Motor neuron (in vitro differentiated cells): Measurements from ENCODE around the gene PRR3. TPM values are rescaled to one million over a fixed set of nuclear protein-coding genes. Genes with fewer than 3 reads are reported as not detected.
A peak's percentile ranks its signal among the peaks of the same experiment; 100 is the strongest.
"Not testable (repeated sequence)": the region's sequence is repeated elsewhere in the genome, so short reads cannot be mapped to it uniquely, and the experiment has no call there.

Source experiments
- ATAC-seq, 8 experiments: fragments of 200-7000 bp; cut with Tn5 transposase; replicated peaks in 6 of 8; 2 replicates each; pipeline ENCODE4 v1.8.0; 2021; ENCODE audit warnings: mild to moderate bottlenecking in 8 of 8, moderate library complexity in 8 of 8
- H3K27ac ChIP-seq, 2 donors: fragments of 250-450 bp; sonication (Bioruptor Pico); 2 replicates each; pipeline ENCODE4 v1.9.0; 2021; ENCODE audit warnings: antibody characterized with exemption in 2 of 2, mild to moderate bottlenecking in 2 of 2, moderate library complexity in 1 of 2
- H3K4me1 ChIP-seq, 2 donors: fragments of 250-450 bp; sonication (Bioruptor Pico); replicated peaks in 1 of 2; 2 replicates each; pipeline ENCODE4 v1.6.1; 2021; ENCODE audit warnings: antibody characterized with exemption in 2 of 2, mild to moderate bottlenecking in 2 of 2, moderate library complexity in 1 of 2
- H3K4me3 ChIP-seq, 5 donors: fragments of 250-450 bp; sonication (Bioruptor Pico); 2 replicates each; pipeline ENCODE4 v1.9.0; 2021; ENCODE audit warnings: antibody characterized with exemption in 5 of 5, mild to moderate bottlenecking in 5 of 5, moderate library complexity in 4 of 5
- WGBS, 10 experiments: fragments of 450-650 bp; shearing (Covaris generic); methylation state at CpG; one replicate each; pipeline ENCODE4 v1.0.0; 2022; 5-methylcytosine and 5-hydroxymethylcytosine counted together
- in situ Hi-C, 9 experiments: fragments of 400-800 bp; cut with MboI; loops; one replicate each; pipeline ENCODE4 v1.15.0; 2021; ENCODE audit warnings: low sequenced_read_pairs in 9 of 9, low pct_unique_long_range_greater_than_20kb in 2 of 9; ENCODE audit not compliant: unreplicated experiment in 9 of 9
- total RNA-seq, 8 experiments: library from RNA; unstranded; fragments of 300-600 nt; gene quantifications; 2 replicates each; pipeline versions ENCODE4 v1.2.3 to v1.2.4, GENCODE V29; 2022

PRR3 gene
- total RNA-seq = 10 to 100 TPM; 11.2 to 41.1 (median 32.4) TPM

DNA sequence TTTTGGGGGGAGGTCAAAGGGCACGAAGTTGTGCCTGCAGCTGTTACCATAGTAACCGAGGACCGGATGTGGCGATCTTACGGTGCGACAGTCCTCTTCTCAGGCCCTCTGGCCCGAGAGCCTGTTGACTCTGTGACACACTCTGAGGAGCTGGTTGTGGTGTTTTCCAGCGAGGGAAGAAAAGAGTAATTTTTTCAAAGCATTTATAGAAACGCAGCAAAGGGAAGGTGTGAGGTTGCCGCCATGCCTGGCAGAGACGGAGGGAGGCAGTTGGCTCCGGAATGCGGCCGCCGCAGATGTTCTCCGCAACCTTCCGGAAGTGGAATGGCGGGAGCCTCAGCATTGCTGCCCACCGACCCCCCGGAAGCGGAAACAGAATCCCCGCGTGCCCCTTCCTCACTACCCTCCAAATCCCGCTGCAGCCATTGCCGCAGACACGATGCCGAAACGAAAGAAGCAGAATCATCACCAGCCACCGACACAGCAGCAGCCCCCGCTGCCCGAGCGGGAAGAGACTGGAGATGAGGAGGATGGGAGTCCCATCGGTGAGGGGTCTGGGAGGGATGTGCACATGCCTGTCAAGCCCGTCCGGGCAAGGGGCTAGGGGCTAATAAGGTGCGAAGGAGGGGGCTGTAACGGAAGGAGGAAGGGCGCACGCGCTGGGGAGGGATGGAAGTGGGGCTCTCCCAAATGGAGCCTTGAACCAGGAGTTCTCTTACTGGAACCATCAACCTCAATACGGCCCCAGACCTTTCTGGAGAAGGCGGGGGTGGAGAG is at the start of gene PRR3:
Gene PRR3, plus strand, starts transcription at position 390 of the 777 bp plus-strand sequence. Its CDS starts 50 bp downstream, at position 440.
- H3K4me3 ChIP-seq = peak within 1 kb of the TSS; percentile 79 to 98 (median 91)
- peak within 1 kb of the TSS; percentile 94 to 97 for H3K27ac ChIP-seq
- ATAC-seq = peak; percentile 54 to 74 (median 64)
- H3K4me1 ChIP-seq = peaks cover 9 to 13% of the 10 kb centered on the region in 2 donors
- WGBS, 10 experiments = 0 to 3% (median 0%) methylated on average over 2 to 19 of the region's 42 CpGs; no CpG with 5 or more reads in 4 of the 10 experiments
- in situ Hi-C loops = no loop called here

DNA sequence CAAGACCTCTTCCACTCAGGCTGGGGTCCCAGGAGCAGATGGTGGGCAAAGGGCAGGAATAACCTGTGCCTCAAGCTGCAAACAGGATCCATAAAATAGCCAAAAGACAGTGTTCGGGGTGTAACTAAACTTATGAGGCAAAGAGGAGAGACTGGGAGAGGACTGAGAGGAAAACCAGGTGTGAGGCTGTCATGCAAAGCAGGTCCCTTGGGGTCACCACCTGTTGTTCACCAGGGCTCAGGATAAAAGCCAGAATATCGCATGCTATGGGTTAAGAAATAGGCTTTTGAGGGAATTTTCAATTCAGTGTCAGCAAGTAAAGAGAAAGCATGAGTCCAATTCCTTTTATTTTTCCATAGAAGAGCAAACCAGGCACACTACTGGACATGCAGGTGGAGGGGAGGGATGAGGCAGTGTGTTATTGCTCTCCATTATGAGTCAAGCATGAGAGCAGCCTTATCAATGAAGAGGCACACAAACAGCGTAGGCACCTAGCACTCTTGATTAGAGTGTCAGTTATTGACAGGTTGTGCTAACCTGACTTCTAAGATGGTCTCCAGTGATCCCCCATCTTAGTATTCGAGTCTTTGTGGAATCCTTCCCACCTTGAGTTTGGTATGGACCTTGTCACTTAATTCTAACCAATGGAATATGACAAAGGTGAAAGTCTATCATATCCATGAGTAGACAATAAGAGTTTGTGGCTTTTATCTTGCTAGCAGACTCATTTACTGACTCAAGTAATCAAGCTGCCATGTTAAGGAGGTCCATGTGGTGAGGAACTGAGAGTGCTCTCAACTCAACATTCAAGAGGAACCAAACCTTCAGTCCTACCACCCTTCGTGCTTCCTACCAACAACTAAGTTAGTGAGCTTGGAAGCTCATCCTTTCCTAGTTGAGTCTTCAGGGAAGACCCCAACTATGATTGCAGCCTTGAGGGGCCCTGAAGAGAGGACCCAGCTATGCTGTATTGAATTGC is 49.0 kb upstream of the PRR3 start:
- H3K4me1 ChIP-seq = no peaks in the 10 kb centered on the region
- H3K4me3 ChIP-seq = no peak overlapping the region
- no peak overlapping the region for H3K27ac ChIP-seq
- 50 to 89% (median 74%) methylated on average over 1 to 4 of the region's 5 CpGs for WGBS, 10 experiments
- in situ Hi-C loops = no loop called here
- ATAC-seq = no peak

DNA sequence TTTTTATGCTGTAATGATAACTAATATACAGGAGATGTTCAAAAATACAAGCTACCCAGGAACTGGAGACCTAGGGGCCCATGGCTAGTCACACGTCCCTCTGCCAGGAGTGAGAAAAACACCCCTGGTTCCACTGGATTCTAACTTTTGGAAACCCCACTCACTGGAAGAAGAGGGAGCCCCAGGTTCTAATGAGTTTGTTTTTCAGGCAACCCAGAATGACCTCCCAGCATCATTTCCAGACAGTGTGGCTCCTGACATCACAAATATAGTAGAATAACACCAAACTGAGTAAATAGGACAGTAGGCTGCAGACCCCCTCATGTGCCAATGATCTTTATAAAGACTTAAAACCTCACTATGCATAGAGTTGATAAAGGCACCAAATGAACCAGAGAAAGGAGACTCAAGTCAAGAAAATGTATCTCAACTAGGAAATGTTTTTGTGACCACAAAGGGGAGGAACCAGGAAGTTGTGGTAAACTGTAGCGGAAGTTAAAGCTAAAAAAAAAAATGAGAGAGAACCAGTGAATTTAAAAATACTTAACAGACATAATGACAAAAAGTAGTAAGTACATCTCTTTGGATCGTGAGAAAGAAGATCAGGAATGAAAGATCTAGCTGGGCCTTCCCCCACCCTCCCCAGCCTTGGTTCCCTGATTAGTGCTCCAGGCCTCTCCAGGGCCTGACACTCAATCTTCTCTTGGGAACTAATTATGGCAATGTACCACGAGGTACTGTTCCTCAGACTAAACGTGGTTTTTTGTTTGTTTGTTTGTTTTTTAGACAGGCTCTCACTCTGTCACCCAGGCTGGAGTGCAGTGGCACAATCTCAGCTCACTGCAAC is 48.0 kb upstream of the PRR3 start:
- no peak overlapping the region for H3K27ac ChIP-seq
- in situ Hi-C loops = no loop called here
- no peaks in the 10 kb centered on the region for H3K4me1 ChIP-seq
- ATAC-seq = no peak
- WGBS, 10 experiments = 26 to 54% (median 44%) methylated on average over 2 to 5 of the region's 5 CpGs
- no peak overlapping the region for H3K4me3 ChIP-seq

DNA sequence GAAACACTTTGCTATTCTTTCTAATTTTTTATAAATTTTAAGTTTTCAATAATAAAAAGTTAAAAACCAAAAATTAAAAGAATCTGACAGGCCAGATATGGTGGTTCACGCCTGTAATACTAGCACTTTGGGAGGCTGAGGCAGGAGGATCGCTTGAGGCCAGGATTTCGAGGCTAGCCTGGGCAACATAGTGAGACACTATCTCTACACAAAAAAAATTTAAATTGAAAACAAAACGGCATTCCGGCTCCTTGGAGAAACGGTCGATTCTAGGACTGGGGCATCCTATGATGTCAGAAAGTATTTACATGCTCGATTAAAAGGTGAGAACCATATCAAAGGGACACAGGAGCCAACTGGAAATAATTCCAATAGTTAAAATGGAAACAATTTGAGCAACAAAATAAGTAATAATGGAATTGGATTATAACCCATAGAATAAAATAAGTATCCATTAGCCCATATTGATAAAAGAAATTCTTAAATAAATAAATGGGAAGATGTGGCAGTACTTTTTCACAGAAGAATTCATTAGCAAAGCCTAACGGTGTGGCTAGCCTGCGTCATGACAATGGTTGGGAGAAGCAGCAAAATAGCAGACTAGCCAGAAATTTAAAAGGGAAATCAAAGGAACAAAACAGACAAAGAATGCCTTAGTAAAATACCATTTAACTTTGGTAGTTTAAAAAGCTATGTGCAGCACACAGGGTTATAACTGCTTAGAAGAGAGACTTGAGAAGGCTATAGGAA is 46.5 kb upstream of the PRR3 start:
- H3K4me3 ChIP-seq = no peak overlapping the region
- H3K4me1 ChIP-seq = no peaks in the 10 kb centered on the region
- in situ Hi-C loops = no loop called here
- no peak overlapping the region for H3K27ac ChIP-seq
- ATAC-seq = no peak
- 48 to 89% (median 73%) methylated on average over 4 to 10 of the region's 10 CpGs for WGBS, 10 experiments

- Histone ChIP-seq H3K4me1 (no peaks in the 10 kb centered on the region), H3K27ac (no peak overlapping the region), H3K4me3 (no peak overlapping the region)
- no peak for ATAC-seq
- in situ Hi-C loops = no loop called here
- WGBS, 10 experiments = 0 to 91% (median 45%) methylated on average over 1 to 5 of the region's 5 CpGs; no CpG with 5 or more reads in 3 of the 10 experiments
These were observed 45.9 kb upstream of the PRR3 start for GRCh38 chr6:30511169-30511546.

- in situ Hi-C loops = no loop called here
- no peak overlapping the region for H3K27ac ChIP-seq
- WGBS, 10 experiments = 58 to 100% (median 77%) methylated on average over 1 to 2 of the region's 2 CpGs; no CpG with 5 or more reads in 4 of the 10 experiments
- no peak for ATAC-seq
- H3K4me1 ChIP-seq = no peaks in the 10 kb centered on the region
- no peak overlapping the region for H3K4me3 ChIP-seq
These were observed 43.6 kb upstream of the PRR3 start for GRCh38 chr6:30513451-30513850.

DNA sequence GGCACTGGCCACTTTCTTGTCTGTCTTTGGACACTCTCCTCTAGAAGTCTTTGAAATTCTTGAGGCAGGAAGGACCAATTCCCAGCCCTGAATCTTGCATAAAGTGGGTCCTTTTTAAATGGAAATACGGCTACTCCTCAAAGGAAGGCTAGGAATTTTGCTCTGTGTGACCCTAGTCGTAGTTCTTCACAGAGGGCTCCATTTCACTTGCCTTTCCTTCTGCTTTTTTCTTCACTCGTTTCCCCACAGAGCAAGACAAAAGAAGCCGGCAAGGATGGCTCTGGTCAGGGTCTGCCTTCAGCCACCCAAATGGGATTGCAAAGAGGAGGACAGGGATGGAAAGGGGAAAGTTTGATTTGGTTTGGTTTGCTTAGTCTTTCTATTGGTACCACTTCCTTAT is 42.0 kb upstream of the PRR3 start:
- 0 to 41% (median 12%) methylated on average over 1 to 4 of the region's 4 CpGs; no CpG with 5 or more reads in 1 of the 10 experiments for WGBS, 10 experiments
- Histone ChIP-seq H3K27ac (no peak overlapping the region), H3K4me1 (no peaks in the 10 kb centered on the region), H3K4me3 (no peak overlapping the region)
- ATAC-seq = no peak
- in situ Hi-C loops = no loop called here

DNA sequence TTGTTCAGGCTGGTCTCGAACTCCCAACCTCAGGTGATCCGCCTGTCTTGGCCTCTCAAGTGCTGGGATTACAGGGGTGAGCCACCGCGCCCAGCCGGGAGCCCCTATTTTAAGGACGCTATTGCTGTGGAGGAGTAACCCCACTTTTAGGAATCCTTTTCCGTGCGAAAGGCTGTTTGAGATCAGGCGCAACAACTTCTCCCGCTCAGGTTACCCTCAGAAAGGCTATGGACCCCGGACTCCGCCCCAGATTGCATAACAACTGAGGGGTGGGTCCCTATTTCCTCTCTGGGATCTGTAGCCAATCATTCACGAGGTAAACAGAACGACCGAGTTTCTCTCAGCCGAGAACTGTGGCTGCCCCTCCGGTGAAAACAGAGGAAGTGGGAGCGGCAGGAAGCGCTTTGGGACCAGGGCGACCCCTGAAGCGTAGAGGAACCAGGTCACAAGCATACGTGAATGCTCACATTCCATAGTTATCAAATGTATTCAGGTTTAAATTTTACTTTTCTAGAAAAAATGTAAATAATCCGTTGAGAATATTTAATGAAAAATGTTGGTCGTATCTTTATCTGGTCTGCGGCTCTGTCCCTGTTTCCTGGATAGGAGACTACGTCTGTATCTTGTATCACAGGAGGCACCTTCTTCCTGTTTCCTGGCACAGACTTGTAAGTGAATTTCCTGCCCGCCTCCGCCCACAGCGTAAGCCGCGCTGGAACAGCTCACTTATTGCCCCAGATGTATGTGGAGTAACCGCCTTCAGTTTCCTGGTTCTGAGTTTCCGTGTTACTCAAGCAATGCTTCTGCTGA is 40.9 kb upstream of the PRR3 start:
- in situ Hi-C loops = no loop called here
- Histone ChIP-seq H3K4me1 (no peaks in the 10 kb centered on the region), H3K4me3 (peak overlapping the region in 4 of 5 donors; percentile 10 to 26 (median 23)), H3K27ac (no peak overlapping the region)
- WGBS, 10 experiments = 0 to 20% (median 10%) methylated on average over 4 to 23 of the region's 33 CpGs
- peak; percentile 68 to 95 (median 84) for ATAC-seq

- in situ Hi-C loops, H3K27ac ChIP-seq, H3K4me1 ChIP-seq, ATAC-seq: not testable (repeated sequence)
- peak overlapping the region in 1 of 5 donors; percentile 26 for H3K4me3 ChIP-seq
- WGBS, 10 experiments = 41 to 100% (median 69%) methylated on average over 2 to 7 of the region's 9 CpGs; no CpG with 5 or more reads in 6 of the 10 experiments
These were observed 40.4 kb upstream of the PRR3 start for GRCh38 chr6:30516754-30517076.

- H3K27ac ChIP-seq, in situ Hi-C loops, H3K4me1 ChIP-seq, H3K4me3 ChIP-seq, ATAC-seq: not testable (repeated sequence)
- 80 to 90% (median 83%) methylated on average over 1 to 2 of the region's 21 CpGs; no CpG with 5 or more reads in 7 of the 10 experiments for WGBS, 10 experiments
These were observed 39.2 kb upstream of the PRR3 start for GRCh38 chr6:30517767-30518504.
